Measurements from ENCODE around the gene RELB. TPM values are rescaled to one million over a fixed set of nuclear protein-coding genes. Genes with fewer than 3 reads are reported as not detected.

Gene RELB
- total RNA-seq, 5 donors from 2014 or later (not counting 1 experiment from before 2014, with no cell fraction given): 29.4 to 65.5 (median 40.4) TPM

DNA sequence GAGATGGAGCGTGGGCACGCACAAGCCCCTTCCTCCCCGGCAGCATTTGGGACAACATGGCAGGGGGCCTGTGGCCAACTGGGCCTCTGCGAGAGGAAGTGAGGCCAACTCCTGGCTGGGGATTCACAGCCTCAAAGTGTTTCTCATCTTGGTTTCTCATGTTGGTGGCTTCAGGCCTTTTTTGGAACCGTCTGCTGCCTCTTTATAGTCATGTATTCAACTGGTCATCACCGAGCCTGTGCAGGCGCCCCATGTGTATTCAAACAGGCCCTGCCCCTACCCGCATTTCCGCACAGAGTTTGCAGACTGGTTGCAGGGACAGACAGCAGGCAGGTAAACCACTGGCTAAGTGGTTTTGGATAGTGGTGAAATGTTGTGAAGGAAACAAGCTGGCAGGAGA is 17.3 kb upstream of the RELB start:
- POLR2A ChIA-PET: no interaction called here
- Histone ChIP-seq H3K27me3 (replicated peaks in 1 of 2; ENCODE audit: control insufficient read depth in 2 of 2, extremely low read depth in 1 of 2, insufficient read depth in 2 of 2, low read length in 1 of 2) (no peaks in the 10 kb centered on the region), H3K36me3 (ENCODE audit: control insufficient read depth in 2 of 2, extremely low read depth in 1 of 2, insufficient read depth in 1 of 2, low read length in 1 of 2) (peaks cover 31 to 67% of the 10 kb centered on the region in 2 donors), H3K27ac (ENCODE audit: low read length) (no peak overlapping the region), H3K9me3 (no peaks in the 10 kb centered on the region), H3K4me1 (ENCODE audit: control insufficient read depth in 1 of 2, extremely low read depth in 1 of 2, insufficient read depth in 2 of 2, low read length in 2 of 2) (no peaks in the 10 kb centered on the region), H3K4me3 (ENCODE audit: control insufficient read depth in 1 of 2, extremely low read depth in 1 of 2, low read length in 1 of 2) (no peak overlapping the region)
- CTCF ChIA-PET: interaction anchor here (0.7 kb wide), 3 partner anchors 14 to 107 kb away, joined by 3 to 5 read pairs (median 3); no protein-coding TSS in a partner anchor
- Mint-ChIP-seq H3K36me3 (peaks cover 38% of the 10 kb centered on the region), H3K9me3 (no peaks in the 10 kb centered on the region), H3K4me3 (no peak overlapping the region), H3K4me1 (peaks cover 0 to under 1% (median under 1%) of the 10 kb centered on the region in 3 donors), H3K27me3 (no peaks in the 10 kb centered on the region), H3K27ac (no peak overlapping the region)
- 91% methylated on average over 7 of the region's 9 CpGs for WGBS (ENCODE audit: insufficient coverage)
- DNase-seq: no peak
- ATAC-seq (replicated peaks in 1 of 4): no peak

GRCh38 chr19:44985445-44985844 is 15.8 kb upstream of the RELB start:
- H3K9me3 ChIP-seq: no peaks in the 10 kb centered on the region
- ATAC-seq (replicated peaks in 1 of 4): no peak
- no peaks in the 10 kb centered on the region for H3K4me1 ChIP-seq (ENCODE audit: control insufficient read depth in 1 of 2, extremely low read depth in 1 of 2, insufficient read depth in 2 of 2, low read length in 2 of 2)
- POLR2A ChIA-PET: no interaction called here
- Mint-ChIP-seq H3K4me3 (no peak overlapping the region), H3K36me3 (peaks cover 31% of the 10 kb centered on the region), H3K9me3 (no peaks in the 10 kb centered on the region), H3K4me1 (peaks cover 0 to 2% (median 1%) of the 10 kb centered on the region in 3 donors), H3K27me3 (no peaks in the 10 kb centered on the region), H3K27ac (peak overlapping the region in 1 of 2 donors; percentile 22)
- 90% methylated on average over 2 of the region's 4 CpGs for WGBS (ENCODE audit: insufficient coverage)
- H3K27me3 ChIP-seq (replicated peaks in 1 of 2; ENCODE audit: control insufficient read depth in 2 of 2, extremely low read depth in 1 of 2, insufficient read depth in 2 of 2, low read length in 1 of 2): no peaks in the 10 kb centered on the region
- H3K27ac ChIP-seq (ENCODE audit: low read length): no peak overlapping the region
- peaks cover 33 to 59% of the 10 kb centered on the region in 2 donors for H3K36me3 ChIP-seq (ENCODE audit: control insufficient read depth in 2 of 2, extremely low read depth in 1 of 2, insufficient read depth in 1 of 2, low read length in 1 of 2)
- H3K4me3 ChIP-seq (ENCODE audit: control insufficient read depth in 1 of 2, extremely low read depth in 1 of 2, low read length in 1 of 2): no peak overlapping the region
- no peak for DNase-seq
- CTCF ChIA-PET: no interaction called here

- ChIA-PET POLR2A (no interaction called here), CTCF (no interaction called here)
- H3K27me3 Mint-ChIP-seq: no peaks in the 10 kb centered on the region
- no peak for ATAC-seq (replicated peaks in 1 of 4)
- H3K27ac Mint-ChIP-seq: no peak overlapping the region
- no peak overlapping the region for H3K27ac ChIP-seq (ENCODE audit: low read length)
- no peak for DNase-seq
- H3K9me3 Mint-ChIP-seq: no peaks in the 10 kb centered on the region
- H3K4me3 ChIP-seq (ENCODE audit: control insufficient read depth in 1 of 2, extremely low read depth in 1 of 2, low read length in 1 of 2): no peak overlapping the region
- H3K9me3 ChIP-seq: no peaks in the 10 kb centered on the region
- H3K36me3 Mint-ChIP-seq: peaks cover 31% of the 10 kb centered on the region
- no peak overlapping the region for H3K4me3 Mint-ChIP-seq
- H3K4me1 ChIP-seq (ENCODE audit: control insufficient read depth in 1 of 2, extremely low read depth in 1 of 2, insufficient read depth in 2 of 2, low read length in 2 of 2): no peaks in the 10 kb centered on the region
- H3K4me1 Mint-ChIP-seq: peaks cover 0 to 2% (median 1%) of the 10 kb centered on the region in 3 donors
- H3K27me3 ChIP-seq (replicated peaks in 1 of 2; ENCODE audit: control insufficient read depth in 2 of 2, extremely low read depth in 1 of 2, insufficient read depth in 2 of 2, low read length in 1 of 2): no peaks in the 10 kb centered on the region
- peaks cover 33 to 66% of the 10 kb centered on the region in 2 donors for H3K36me3 ChIP-seq (ENCODE audit: control insufficient read depth in 2 of 2, extremely low read depth in 1 of 2, insufficient read depth in 1 of 2, low read length in 1 of 2)
- 95% methylated on average over 5 of the region's 7 CpGs for WGBS (ENCODE audit: insufficient coverage)
These were observed 14.9 kb upstream of the RELB start for GRCh38 chr19:44986389-44986788.

GRCh38 chr19:44987148-44987675 is 14.1 kb upstream of the RELB start:
- Histone ChIP-seq H3K27me3 (replicated peaks in 1 of 2; ENCODE audit: control insufficient read depth in 2 of 2, extremely low read depth in 1 of 2, insufficient read depth in 2 of 2, low read length in 1 of 2) (no peaks in the 10 kb centered on the region), H3K9me3 (no peaks in the 10 kb centered on the region), H3K4me1 (ENCODE audit: control insufficient read depth in 1 of 2, extremely low read depth in 1 of 2, insufficient read depth in 2 of 2, low read length in 2 of 2) (no peaks in the 10 kb centered on the region), H3K4me3 (ENCODE audit: control insufficient read depth in 1 of 2, extremely low read depth in 1 of 2, low read length in 1 of 2) (no peak overlapping the region), H3K36me3 (ENCODE audit: control insufficient read depth in 2 of 2, extremely low read depth in 1 of 2, insufficient read depth in 1 of 2, low read length in 1 of 2) (peaks cover 37 to 64% of the 10 kb centered on the region in 2 donors), H3K27ac (ENCODE audit: low read length) (no peak overlapping the region)
- Mint-ChIP-seq H3K27ac (no peak overlapping the region), H3K4me3 (no peak overlapping the region), H3K9me3 (no peaks in the 10 kb centered on the region), H3K4me1 (peaks cover 0 to 2% (median 1%) of the 10 kb centered on the region in 3 donors), H3K36me3 (peaks cover 27% of the 10 kb centered on the region), H3K27me3 (no peaks in the 10 kb centered on the region)
- DNase-seq (no peak), ATAC-seq (replicated peaks in 1 of 4) (no peak)
- ChIA-PET POLR2A (interaction anchor here in 1 of 2 donors (0.6 kb wide), 1 partner anchor 1676 kb away, joined by 3 read pairs; no protein-coding TSS in a partner anchor), CTCF (no interaction called here)
- WGBS (ENCODE audit: insufficient coverage): 93% methylated on average over 11 of the region's 20 CpGs

GRCh38 chr19:44988273-44988672 is 13.0 kb upstream of the RELB start:
- Histone ChIP-seq H3K27ac (ENCODE audit: low read length) (no peak overlapping the region), H3K4me3 (ENCODE audit: control insufficient read depth in 1 of 2, extremely low read depth in 1 of 2, low read length in 1 of 2) (no peak overlapping the region), H3K27me3 (replicated peaks in 1 of 2; ENCODE audit: control insufficient read depth in 2 of 2, extremely low read depth in 1 of 2, insufficient read depth in 2 of 2, low read length in 1 of 2) (no peaks in the 10 kb centered on the region), H3K9me3 (no peaks in the 10 kb centered on the region), H3K4me1 (ENCODE audit: control insufficient read depth in 1 of 2, extremely low read depth in 1 of 2, insufficient read depth in 2 of 2, low read length in 2 of 2) (no peaks in the 10 kb centered on the region), H3K36me3 (ENCODE audit: control insufficient read depth in 2 of 2, extremely low read depth in 1 of 2, insufficient read depth in 1 of 2, low read length in 1 of 2) (peaks cover 32 to 60% of the 10 kb centered on the region in 2 donors)
- DNase-seq: no peak
- H3K27ac Mint-ChIP-seq: no peak overlapping the region
- peaks cover 27% of the 10 kb centered on the region for H3K36me3 Mint-ChIP-seq
- peaks cover 0 to 2% (median 1%) of the 10 kb centered on the region in 3 donors for H3K4me1 Mint-ChIP-seq
- no peak overlapping the region for H3K4me3 Mint-ChIP-seq
- ChIA-PET POLR2A (no interaction called here), CTCF (interaction anchor here (0.6 to 1.3 kb wide), 4 partner anchors 9 to 77 kb away, joined by 3 to 5 read pairs (median 4); no protein-coding TSS in a partner anchor)
- WGBS (ENCODE audit: insufficient coverage): over 99% methylated on average over 8 of the region's 9 CpGs
- H3K9me3 Mint-ChIP-seq: no peaks in the 10 kb centered on the region
- no peaks in the 10 kb centered on the region for H3K27me3 Mint-ChIP-seq
- no peak for ATAC-seq (replicated peaks in 1 of 4)

DNA sequence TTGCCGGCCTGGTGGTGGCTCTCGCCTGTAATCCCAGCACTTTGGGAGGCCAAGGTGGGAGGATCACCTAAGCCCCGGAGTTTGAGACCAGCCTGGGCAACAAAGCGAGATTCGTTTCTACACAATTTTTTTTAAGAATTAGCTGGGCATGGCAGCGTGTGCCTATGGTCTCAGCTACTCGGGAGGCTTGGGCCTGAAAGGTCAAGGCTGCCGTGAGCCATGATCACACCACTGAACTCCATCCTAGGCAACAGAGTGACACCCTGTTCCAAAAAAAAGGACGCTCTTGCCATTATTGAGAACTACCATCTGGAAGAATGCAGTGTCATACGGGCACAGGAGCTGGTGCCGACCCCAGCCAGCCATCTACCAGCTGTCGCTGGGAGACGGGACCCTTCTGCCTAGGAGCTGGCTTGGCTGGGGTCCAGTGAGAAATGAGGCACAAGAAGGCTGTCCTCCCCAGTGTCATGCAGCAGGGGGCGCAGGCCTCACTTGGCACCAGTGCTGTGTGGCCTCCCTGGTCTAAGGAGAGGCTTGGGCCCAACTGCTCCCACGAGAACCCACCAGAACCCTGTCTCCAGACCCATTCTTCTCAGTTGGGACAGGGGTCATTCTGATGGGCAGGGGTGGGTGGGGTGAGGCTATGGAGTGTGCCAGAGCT is 12.2 kb upstream of the RELB start:
- ChIA-PET CTCF (interaction anchor here (0.6 to 1.3 kb wide), 3 partner anchors 70 to 76 kb away, joined by 3 to 5 read pairs (median 3); no protein-coding TSS in a partner anchor), POLR2A (no interaction called here)
- Mint-ChIP-seq H3K9me3 (no peaks in the 10 kb centered on the region), H3K27ac (peak overlapping the region in 1 of 2 donors; percentile 2), H3K4me3 (no peak overlapping the region), H3K4me1 (peaks cover 0 to 2% (median 1%) of the 10 kb centered on the region in 3 donors), H3K36me3 (peaks cover 26% of the 10 kb centered on the region), H3K27me3 (no peaks in the 10 kb centered on the region)
- Histone ChIP-seq H3K27me3 (replicated peaks in 1 of 2; ENCODE audit: control insufficient read depth in 2 of 2, extremely low read depth in 1 of 2, insufficient read depth in 2 of 2, low read length in 1 of 2) (no peaks in the 10 kb centered on the region), H3K4me3 (ENCODE audit: control insufficient read depth in 1 of 2, extremely low read depth in 1 of 2, low read length in 1 of 2) (no peak overlapping the region), H3K27ac (ENCODE audit: low read length) (no peak overlapping the region), H3K4me1 (ENCODE audit: control insufficient read depth in 1 of 2, extremely low read depth in 1 of 2, insufficient read depth in 2 of 2, low read length in 2 of 2) (no peaks in the 10 kb centered on the region), H3K36me3 (ENCODE audit: control insufficient read depth in 2 of 2, extremely low read depth in 1 of 2, insufficient read depth in 1 of 2, low read length in 1 of 2) (peaks cover 30 to 58% of the 10 kb centered on the region in 2 donors), H3K9me3 (no peaks in the 10 kb centered on the region)
- 95% methylated on average over 14 of the region's 15 CpGs for WGBS (ENCODE audit: insufficient coverage)
- DNase-seq: peak; percentile 20 to 78 (median 58)
- peak; percentile 47 to 80 (median 62) for ATAC-seq (replicated peaks in 1 of 4)
